Heart left ventricle (tissue), 13 donors: ENCODE measurements around the gene SLA2.

ENCODE experiments used
- CTCF ChIP-seq, 12 donors: fragments of 200-600 bp; sonication (generic) in 4 of 12; IDR thresholded peaks; one replicate each; pipeline versions ENCODE4 v1.5.0 to v1.8.0; 2018 to 2022; ENCODE audit warnings: antibody characterized with exemption in 12 of 12, mild to moderate bottlenecking in 5 of 12
- POLR2A ChIP-seq, 2 donors: fragments of 450-650 bp; IDR thresholded peaks; one replicate each; pipeline ENCODE4 v1.6.1; 2017; ENCODE audit warnings: antibody characterized with exemption in 2 of 2, mild to moderate bottlenecking in 2 of 2, moderate library complexity in 2 of 2
- donor health status: ischemic (EF 13 %, LVEDD 7.1; RV severe dilation, severe dysfunction).
- donor health status: DM: no; HTN: yes; CAD: no.
- donor health status: DM: no; HTN: no; CAD: no.
- donor health status: ischemic (EF 25% LVEDD 6.9; RV normal size, moderate dysfunction).
- donor health status: ischemic (EF 25% LVEDD 5.7; RV mildly dilated, moderate dysfunction).
- donor health status: ischemic (EF 35%, LVEDD 5.7; RV mildly dilated, moderate dysfunction).
- donor health status: nonischemic (EF 11% LVEDD 7.7; RV severe dilation, severe dysfunction).
- donor health status: DM: yes; HTN: yes; CAD: no.
- donor health status: PGD.
- donor health status: ischemic (EF 29% LVEDD 5.4; RV normal size, mild dysfunction).
- donor health status: nonischemic (EF 23%, LVEDD 6.1; RV moderate dilation, normal function).

- no peak for TF ChIP-seq CTCF (IDR thresholded peaks at IDR 0.05)
- no peak for TF ChIP-seq POLR2A (IDR thresholded peaks at IDR 0.05)
Observed at GRCh38 chr20:36653456-36653855, 7.5 kb upstream of the SLA2 start.
